Gastrocnemius medialis (tissue), 4 donors: Measurements from ENCODE around the gene SMURF1. TPM values are rescaled to one million over a fixed set of nuclear protein-coding genes. Genes with fewer than 3 reads are reported as not detected.

Experiments used
- ATAC-seq, 2 donors: fragments of 150-250 bp; one replicate each; pipeline ENCODE4 v1.9.1; 2016
- DNase-seq, 2 donors: peaks; one replicate each; pipeline ENCODE4 v3.0.0-alpha.2; 2019
- H3K27ac ChIP-seq, 4 donors: fragments of 200-600 bp; sonication (generic); 1 replicate in 1 of 4; 2 replicates in 3 of 4; pipeline ENCODE4 v1.5.1; 2016 to 2018; ENCODE audit warnings: mild to moderate bottlenecking in 2 of 4, moderate library complexity in 1 of 4
- H3K27me3 ChIP-seq, 3 donors: fragments of 200-600 bp; sonication (generic) in 2 of 3; 1 replicate in 1 of 3; 2 replicates in 2 of 3; pipeline versions ENCODE4 v1.5.1 to v1.6.0; 2016 to 2019; ENCODE audit warnings: mild to moderate bottlenecking in 1 of 3, moderate library complexity in 1 of 3
- H3K36me3 ChIP-seq, 2 donors: fragments of 200-600 bp; sonication (generic) in 1 of 2; one replicate each; pipeline ENCODE4 v1.5.1; 2017 to 2018
- H3K4me1 ChIP-seq, 2 donors: fragments of 200-600 bp; sonication (generic) in 1 of 2; one replicate each; pipeline ENCODE4 v1.5.1; 2016 to 2017; ENCODE audit warnings: mild to moderate bottlenecking in 2 of 2
- H3K4me3 ChIP-seq, 4 donors: fragments of 200-600 bp; sonication (generic) in 3 of 4; 1 replicate in 1 of 4; 2 replicates in 3 of 4; pipeline ENCODE4 v1.5.1; 2016 to 2019; ENCODE audit warnings: mild to moderate bottlenecking in 2 of 4
- H3K9me3 ChIP-seq, 3 donors: fragments of 200-600 bp; sonication (generic) in 2 of 3; 1 replicate in 1 of 3; 2 replicates in 2 of 3; pipeline ENCODE4 v1.5.1; 2016 to 2019
- CTCF ChIP-seq, 5 experiments: fragments of 450-650 bp in 3 of 5; fragments of 200-600 bp in 2 of 5; sonication (generic) in 2 of 5; IDR thresholded peaks in 4 of 5; conservative IDR thresholded peaks in 1 of 5; 1 replicate in 4 of 5; 2 replicates in 1 of 5; pipeline ENCODE4 v1.5.1; 2016 to 2019; ENCODE audit warnings: antibody characterized with exemption in 5 of 5, mild to moderate bottlenecking in 3 of 5, moderate library complexity in 3 of 5
- POLR2A ChIP-seq, 2 donors: fragments of 450-650 bp; IDR thresholded peaks; one replicate each; pipeline ENCODE4 v1.6.1; 2017; ENCODE audit warnings: antibody characterized with exemption in 2 of 2, mild to moderate bottlenecking in 2 of 2, moderate library complexity in 2 of 2
- in situ Hi-C, 4 donors: fragments of 200-750 bp; cut with MboI; loops; one replicate each; pipeline versions ENCODE4 v1.15.0 to v1.8.0; 2017; ENCODE audit warnings: low sequenced_read_pairs in 4 of 4
- intact Hi-C: fragments of 100-400 bp; cut with DNase I; formaldehyde crosslinking; loops from one replicate; pipeline ENCODE4 v1.15.1; 2023; ENCODE audit warnings: low total_unique reads
- total RNA-seq, 4 donors: library from RNA; depleted of rRNA; stranded (reverse); fragments of >200 nt; gene quantifications; one replicate each; pipeline versions ENCODE4 v1.1.0 to v1.2.3, GENCODE V29; 2016

SMURF1 gene
- total RNA-seq, 4 donors from 2014 or later: 15.4 to 44.8 (median 18.3) TPM

GRCh38 chr7:99122762-99123161 lies 21.1 kb downstream of the SMURF1 start:
- TF ChIP-seq POLR2A (IDR thresholded peaks at IDR 0.05) (no peak), CTCF (IDR thresholded peaks at IDR 0.05 in 4 of 5, conservative IDR thresholded peaks at IDR 0.05 in 1 of 5) (no peak)
- Histone ChIP-seq H3K9me3 (no peaks in the 10 kb centered on the region), H3K27ac (peak overlapping the region; percentile 56 to 83 (median 64)), H3K4me1 (peaks cover 58 to 61% of the 10 kb centered on the region in 2 donors), H3K36me3 (no peaks in the 10 kb centered on the region), H3K27me3 (no peaks in the 10 kb centered on the region), H3K4me3 (no peak overlapping the region)
- in situ Hi-C loops (no loop called here), intact Hi-C loops (loop anchor here (1.0 kb wide), 1 partner anchor 55 kb away; no protein-coding TSS in a partner anchor)
- no peak for ATAC-seq
- no peak for DNase-seq

GRCh38 chr7:99121496-99122021 lies 22.3 kb downstream of the SMURF1 start:
- DNase-seq (no peak), ATAC-seq (no peak)
- Histone ChIP-seq H3K27ac (peak overlapping the region; percentile 31 to 65 (median 54)), H3K27me3 (no peaks in the 10 kb centered on the region), H3K36me3 (no peaks in the 10 kb centered on the region), H3K4me1 (peaks cover 50 to 61% of the 10 kb centered on the region in 2 donors), H3K9me3 (no peaks in the 10 kb centered on the region), H3K4me3 (no peak overlapping the region)
- in situ Hi-C loops: no loop called here
- intact Hi-C loops: no loop called here
- TF ChIP-seq POLR2A (IDR thresholded peaks at IDR 0.05) (no peak), CTCF (IDR thresholded peaks at IDR 0.05 in 4 of 5, conservative IDR thresholded peaks at IDR 0.05 in 1 of 5) (no peak)

GRCh38 chr7:99120916-99121315 lies 23.0 kb downstream of the SMURF1 start:
- in situ Hi-C loops (no loop called here), intact Hi-C loops (no loop called here)
- ATAC-seq (no peak), DNase-seq (no peak)
- TF ChIP-seq POLR2A (IDR thresholded peaks at IDR 0.05): no peak
- TF ChIP-seq CTCF (IDR thresholded peaks at IDR 0.05 in 4 of 5, conservative IDR thresholded peaks at IDR 0.05 in 1 of 5): no peak
- H3K9me3 ChIP-seq: no peaks in the 10 kb centered on the region
- no peaks in the 10 kb centered on the region for H3K27me3 ChIP-seq
- H3K27ac ChIP-seq: peak overlapping the region; percentile 31 to 65 (median 54)
- H3K36me3 ChIP-seq: no peaks in the 10 kb centered on the region
- H3K4me1 ChIP-seq: peaks cover 50 to 60% of the 10 kb centered on the region in 2 donors
- no peak overlapping the region for H3K4me3 ChIP-seq

- no peak for TF ChIP-seq CTCF (IDR thresholded peaks at IDR 0.05 in 4 of 5, conservative IDR thresholded peaks at IDR 0.05 in 1 of 5)
- TF ChIP-seq POLR2A (IDR thresholded peaks at IDR 0.05): no peak
- in situ Hi-C loops: no loop called here
- H3K36me3 ChIP-seq: no peaks in the 10 kb centered on the region
- peaks cover 48 to 56% of the 10 kb centered on the region in 2 donors for H3K4me1 ChIP-seq
- intact Hi-C loops: no loop called here
- ATAC-seq (peak in 1 of 2 donors; percentile 28), DNase-seq (no peak)
- H3K27ac ChIP-seq: peak overlapping the region; percentile 31 to 65 (median 54)
- no peaks in the 10 kb centered on the region for H3K9me3 ChIP-seq
- H3K27me3 ChIP-seq: no peaks in the 10 kb centered on the region
- no peak overlapping the region for H3K4me3 ChIP-seq
These were observed 23.4 kb downstream of the SMURF1 start for GRCh38 chr7:99120501-99120900.

- peaks cover 25 to 32% of the 10 kb centered on the region in 2 donors for H3K4me1 ChIP-seq
These were observed 25.8 kb downstream of the SMURF1 start for GRCh38 chr7:99118077-99118476.

More at GRCh38 chr7:99118077-99118476, 25.8 kb downstream of the SMURF1 start:
- ATAC-seq (no peak), DNase-seq (no peak)
- intact Hi-C loops: no loop called here
- Histone ChIP-seq H3K36me3 (no peaks in the 10 kb centered on the region), H3K4me3 (no peak overlapping the region), H3K9me3 (no peaks in the 10 kb centered on the region), H3K27me3 (no peaks in the 10 kb centered on the region), H3K27ac (peak overlapping the region; percentile 16 to 35 (median 33))
- in situ Hi-C loops: no loop called here
- TF ChIP-seq CTCF (IDR thresholded peaks at IDR 0.05 in 4 of 5, conservative IDR thresholded peaks at IDR 0.05 in 1 of 5) (no peak), POLR2A (IDR thresholded peaks at IDR 0.05) (no peak)
